ENCODE measurements around the gene EFR3B. TPM values are rescaled to one million over a fixed set of nuclear protein-coding genes. Genes with fewer than 3 reads are reported as not detected.

EFR3B gene
- polyA plus RNA-seq, 1 of the 3 experiments (the other 2 are of a cell fraction): 1.5 TPM

DNA sequence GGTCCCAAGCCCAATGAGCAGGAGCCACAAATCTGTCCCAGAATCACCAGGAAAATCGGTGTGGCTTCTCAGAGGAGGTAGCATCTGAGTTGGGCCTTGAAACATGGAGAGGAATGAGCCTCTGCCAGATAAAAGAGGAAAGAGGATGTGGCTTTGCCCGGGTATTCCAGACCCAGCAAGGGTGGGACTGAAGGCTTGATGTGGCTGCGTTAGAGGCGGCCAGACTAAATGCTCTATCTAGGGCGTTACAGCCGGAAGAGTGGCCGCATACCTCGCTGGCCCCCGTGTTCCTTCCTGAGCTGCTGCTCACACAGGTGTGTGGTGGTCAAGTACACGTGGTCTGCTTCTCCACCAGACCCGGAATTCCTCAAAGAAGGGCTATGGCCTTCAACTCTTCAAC, 160.4 kb downstream of the EFR3B start:
- Histone ChIP-seq H3F3A (replicated peaks; ENCODE audit: insufficient read depth) (no peaks in the 10 kb centered on the region), H3K9me2 (no peaks in the 10 kb centered on the region), H2AFZ (ENCODE audit: low read depth) (no peak overlapping the region), H3K27me3 (ENCODE audit: insufficient read depth) (no peaks in the 10 kb centered on the region), H3K4me2 (no peak overlapping the region), H3K4me3 (ENCODE audit: low read depth in 2 of 2, low read length in 1 of 2) (no peak overlapping the region), H3K27ac (ENCODE audit: low read depth in 2 of 2, low read length in 1 of 2) (no peak overlapping the region), H4K20me1 (ENCODE audit: insufficient read depth) (no peaks in the 10 kb centered on the region), H3K4me1 (ENCODE audit: control insufficient read depth in 1 of 2, insufficient read depth in 2 of 2, low read depth in 1 of 2, low read length in 1 of 2) (peaks cover 0 to 7% of the 10 kb centered on the region in 2 experiments; a peak in 1 of 4 replicates), H3K9me3 (no peaks in the 10 kb centered on the region), H3K9ac (no peak overlapping the region), H3K36me3 (replicated peaks in 1 of 2; ENCODE audit: control insufficient read depth in 1 of 2, insufficient read depth in 2 of 2, low read length in 1 of 2) (no peaks in the 10 kb centered on the region), H3K79me2 (ENCODE audit: insufficient read depth) (no peaks in the 10 kb centered on the region)
- TF ChIP-seq USF1 (IDR thresholded peaks at IDR 0.05; ENCODE audit: borderline replicate concordance, low read depth) (no peak), GATA2 (CRISPR knock-in tag; IDR thresholded peaks at IDR 0.05) (no peak), FOXJ3 (CRISPR knock-in tag; IDR thresholded peaks at IDR 0.05) (no peak)
- POLR2A ChIA-PET: interaction anchor here (0.6 kb wide), 1 partner anchor 15 kb away, joined by 3 read pairs; no protein-coding TSS in a partner anchor
- DNase-seq: no peak
- WGBS (ENCODE audit: low lambda C conversion rate): 89% methylated on average over 11 of the region's 11 CpGs
- CTCF ChIA-PET: interaction anchor here (1.0 kb wide), 1 partner anchor 27 kb away, joined by 4 read pairs; no protein-coding TSS in a partner anchor

DNA sequence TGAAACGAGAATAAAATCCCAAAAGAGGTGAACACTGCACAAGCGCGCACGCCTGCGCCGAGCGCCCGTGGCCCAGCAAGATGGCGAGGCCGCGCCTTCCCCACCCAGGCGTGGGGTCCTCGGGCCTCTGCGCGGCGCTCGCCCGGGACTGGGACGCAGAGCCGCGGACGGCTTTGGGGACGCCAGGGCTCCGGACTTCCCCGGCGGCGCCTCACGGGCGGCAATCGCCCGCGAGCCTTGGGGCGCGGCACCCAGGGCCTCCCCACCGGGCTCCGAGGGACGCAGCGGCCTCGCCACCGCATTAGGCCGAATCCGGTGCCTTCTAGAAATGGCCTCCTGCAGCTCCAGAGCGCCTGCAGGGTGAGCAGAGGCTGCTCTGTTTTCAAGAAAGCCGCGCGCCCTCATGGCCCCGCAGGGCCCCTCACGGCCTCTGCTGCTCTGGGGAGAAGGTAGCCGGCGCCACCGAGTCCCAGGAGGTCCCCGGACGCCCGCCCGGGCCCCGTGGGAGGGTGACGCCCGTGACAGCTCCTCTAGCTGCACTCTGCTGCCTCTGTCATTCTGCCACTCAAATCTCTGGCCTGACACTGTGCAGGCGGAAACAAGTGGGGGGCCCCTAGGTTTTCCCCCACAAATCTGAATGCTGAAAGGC, 162.4 kb downstream of the EFR3B start:
- no peak for DNase-seq
- no peaks in the 10 kb centered on the region for H3K79me2 ChIP-seq (ENCODE audit: insufficient read depth)
- no peak overlapping the region for H3K4me2 ChIP-seq
- no peaks in the 10 kb centered on the region for H3K4me1 ChIP-seq (ENCODE audit: control insufficient read depth in 1 of 2, insufficient read depth in 2 of 2, low read depth in 1 of 2, low read length in 1 of 2)
- H3K27me3 ChIP-seq (ENCODE audit: insufficient read depth): no peaks in the 10 kb centered on the region
- H3K9me2 ChIP-seq: no peaks in the 10 kb centered on the region
- no peaks in the 10 kb centered on the region for H3F3A ChIP-seq (replicated peaks; ENCODE audit: insufficient read depth)
- no peaks in the 10 kb centered on the region for H3K9me3 ChIP-seq
- H4K20me1 ChIP-seq (ENCODE audit: insufficient read depth): no peaks in the 10 kb centered on the region
- H3K9ac ChIP-seq: no peak overlapping the region
- no peak overlapping the region for H3K4me3 ChIP-seq (ENCODE audit: low read depth in 2 of 2, low read length in 1 of 2)
- H2AFZ ChIP-seq (ENCODE audit: low read depth): no peak overlapping the region
- POLR2A ChIA-PET: no interaction called here
- no peak overlapping the region for H3K27ac ChIP-seq (ENCODE audit: low read depth in 2 of 2, low read length in 1 of 2)
- CTCF ChIA-PET: interaction anchor here (2.3 kb wide), 2 partner anchors 8 to 24 kb away, joined by 8 to 18 read pairs; no protein-coding TSS in a partner anchor
- no peaks in the 10 kb centered on the region for H3K36me3 ChIP-seq (replicated peaks in 1 of 2; ENCODE audit: control insufficient read depth in 1 of 2, insufficient read depth in 2 of 2, low read length in 1 of 2)
- WGBS (ENCODE audit: low lambda C conversion rate): 83% methylated on average over 33 of the region's 59 CpGs
- TF ChIP-seq ELF1 (IDR thresholded peaks at IDR 0.05) (no peak), FOXJ3 (CRISPR knock-in tag; IDR thresholded peaks at IDR 0.05) (no peak), CTCF (IDR thresholded peaks at IDR 0.05) (no peak), PBX3 (IDR thresholded peaks at IDR 0.05) (no peak), JUND (IDR thresholded peaks at IDR 0.05) (no peak), TEAD4 (IDR thresholded peaks at IDR 0.05; ENCODE audit: borderline replicate concordance, insufficient read depth) (no peak), RFX5 (IDR thresholded peaks at IDR 0.05; ENCODE audit: low read length) (no peak), RAD21 (IDR thresholded peaks at IDR 0.05; ENCODE audit: low read length) (no peak), RXRA (IDR thresholded peaks at IDR 0.05; ENCODE audit: borderline replicate concordance, low read depth) (no peak), FOSL2 (IDR thresholded peaks at IDR 0.05; ENCODE audit: borderline replicate concordance, low read depth) (no peak), MEF2A (IDR thresholded peaks at IDR 0.05; ENCODE audit: borderline replicate concordance, low read depth) (no peak), GABPA (IDR thresholded peaks at IDR 0.05; ENCODE audit: low read depth) (no peak), GATA2 (CRISPR knock-in tag; IDR thresholded peaks at IDR 0.05) (no peak), SIN3A (IDR thresholded peaks at IDR 0.05; ENCODE audit: borderline replicate concordance, low read depth, low read length) (no peak), TAF1 (IDR thresholded peaks at IDR 0.05; ENCODE audit: borderline replicate concordance, low read depth, low read length) (no peak), NRF1 (IDR thresholded peaks at IDR 0.05; ENCODE audit: low read depth, low read length) (no peak), NFIC (IDR thresholded peaks at IDR 0.05; ENCODE audit: borderline replicate concordance) (no peak)
- TF ChIP-seq, protein P1, sequence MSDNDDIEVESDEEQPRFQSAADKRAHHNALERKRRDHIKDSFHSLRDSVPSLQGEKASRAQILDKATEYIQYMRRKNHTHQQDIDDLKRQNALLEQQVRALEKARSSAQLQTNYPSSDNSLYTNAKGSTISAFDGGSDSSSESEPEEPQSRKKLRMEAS (IDR thresholded peaks at IDR 0.05; ENCODE audit: low read depth): no peak
- TF ChIP-seq, protein P2, sequence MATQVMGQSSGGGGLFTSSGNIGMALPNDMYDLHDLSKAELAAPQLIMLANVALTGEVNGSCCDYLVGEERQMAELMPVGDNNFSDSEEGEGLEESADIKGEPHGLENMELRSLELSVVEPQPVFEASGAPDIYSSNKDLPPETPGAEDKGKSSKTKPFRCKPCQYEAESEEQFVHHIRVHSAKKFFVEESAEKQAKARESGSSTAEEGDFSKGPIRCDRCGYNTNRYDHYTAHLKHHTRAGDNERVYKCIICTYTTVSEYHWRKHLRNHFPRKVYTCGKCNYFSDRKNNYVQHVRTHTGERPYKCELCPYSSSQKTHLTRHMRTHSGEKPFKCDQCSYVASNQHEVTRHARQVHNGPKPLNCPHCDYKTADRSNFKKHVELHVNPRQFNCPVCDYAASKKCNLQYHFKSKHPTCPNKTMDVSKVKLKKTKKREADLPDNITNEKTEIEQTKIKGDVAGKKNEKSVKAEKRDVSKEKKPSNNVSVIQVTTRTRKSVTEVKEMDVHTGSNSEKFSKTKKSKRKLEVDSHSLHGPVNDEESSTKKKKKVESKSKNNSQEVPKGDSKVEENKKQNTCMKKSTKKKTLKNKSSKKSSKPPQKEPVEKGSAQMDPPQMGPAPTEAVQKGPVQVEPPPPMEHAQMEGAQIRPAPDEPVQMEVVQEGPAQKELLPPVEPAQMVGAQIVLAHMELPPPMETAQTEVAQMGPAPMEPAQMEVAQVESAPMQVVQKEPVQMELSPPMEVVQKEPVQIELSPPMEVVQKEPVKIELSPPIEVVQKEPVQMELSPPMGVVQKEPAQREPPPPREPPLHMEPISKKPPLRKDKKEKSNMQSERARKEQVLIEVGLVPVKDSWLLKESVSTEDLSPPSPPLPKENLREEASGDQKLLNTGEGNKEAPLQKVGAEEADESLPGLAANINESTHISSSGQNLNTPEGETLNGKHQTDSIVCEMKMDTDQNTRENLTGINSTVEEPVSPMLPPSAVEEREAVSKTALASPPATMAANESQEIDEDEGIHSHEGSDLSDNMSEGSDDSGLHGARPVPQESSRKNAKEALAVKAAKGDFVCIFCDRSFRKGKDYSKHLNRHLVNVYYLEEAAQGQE (IDR thresholded peaks at IDR 0.05; ENCODE audit: low read depth, low read length): no peak

Measured in SK-N-SH (cell line).